GM19372 (cell line): ENCODE measurements around the gene CRYBB1.

Source experiments
- ATAC-seq: cut with Tn5 transposase; IDR thresholded peaks from one replicate; pipeline ENCODE4 v1.9.1; 2021; ENCODE audit warnings: mild to moderate bottlenecking, low read depth, moderate library complexity; ENCODE audit not compliant: unreplicated experiment

Gene CRYBB1

DNA sequence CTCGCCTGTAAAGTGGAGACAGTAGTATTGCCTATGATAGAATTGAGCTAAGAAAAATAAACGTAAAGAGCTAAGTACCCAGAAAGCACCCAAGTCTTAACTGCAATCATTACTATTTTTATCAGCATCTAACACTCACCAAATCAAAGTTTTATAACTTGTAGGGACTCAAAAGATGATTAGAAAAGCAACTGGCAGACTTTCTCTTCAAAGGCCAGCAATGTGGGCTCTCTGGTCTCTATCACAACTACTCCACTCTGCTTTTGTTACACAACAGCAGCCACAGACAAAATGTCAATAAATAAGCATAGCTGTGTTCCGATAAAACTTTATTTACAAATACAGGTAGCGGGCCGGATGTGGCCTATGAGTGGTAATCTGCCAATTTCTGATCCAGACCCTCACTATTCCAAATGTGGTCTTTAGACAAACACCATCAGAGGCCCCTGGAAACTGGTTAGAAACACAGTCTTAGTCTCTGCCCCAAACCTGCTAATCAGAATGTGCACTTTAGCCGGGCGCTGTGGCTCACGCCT, 36.1 kb downstream of the CRYBB1 start:
- no peak for ATAC-seq

DNA sequence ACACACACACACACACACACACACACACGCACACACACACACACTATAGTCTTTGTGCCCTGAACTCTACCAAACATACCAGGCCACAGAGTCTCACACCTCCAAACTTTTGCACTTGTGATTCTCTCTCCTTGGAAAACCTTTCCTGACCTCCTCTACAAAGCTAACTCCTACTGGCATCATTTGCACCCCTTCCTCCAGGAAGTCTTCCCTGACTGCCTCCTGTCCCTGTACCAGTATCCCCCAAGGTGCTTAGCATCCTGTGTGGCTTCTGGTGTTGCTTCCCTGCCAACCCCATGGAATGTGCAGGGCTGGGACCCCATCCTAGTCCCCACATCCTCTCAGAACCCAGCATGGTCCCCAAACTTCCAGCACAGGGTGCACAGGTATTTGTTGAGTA, 36.8 kb downstream of the CRYBB1 start:
- no peak for ATAC-seq

DNA sequence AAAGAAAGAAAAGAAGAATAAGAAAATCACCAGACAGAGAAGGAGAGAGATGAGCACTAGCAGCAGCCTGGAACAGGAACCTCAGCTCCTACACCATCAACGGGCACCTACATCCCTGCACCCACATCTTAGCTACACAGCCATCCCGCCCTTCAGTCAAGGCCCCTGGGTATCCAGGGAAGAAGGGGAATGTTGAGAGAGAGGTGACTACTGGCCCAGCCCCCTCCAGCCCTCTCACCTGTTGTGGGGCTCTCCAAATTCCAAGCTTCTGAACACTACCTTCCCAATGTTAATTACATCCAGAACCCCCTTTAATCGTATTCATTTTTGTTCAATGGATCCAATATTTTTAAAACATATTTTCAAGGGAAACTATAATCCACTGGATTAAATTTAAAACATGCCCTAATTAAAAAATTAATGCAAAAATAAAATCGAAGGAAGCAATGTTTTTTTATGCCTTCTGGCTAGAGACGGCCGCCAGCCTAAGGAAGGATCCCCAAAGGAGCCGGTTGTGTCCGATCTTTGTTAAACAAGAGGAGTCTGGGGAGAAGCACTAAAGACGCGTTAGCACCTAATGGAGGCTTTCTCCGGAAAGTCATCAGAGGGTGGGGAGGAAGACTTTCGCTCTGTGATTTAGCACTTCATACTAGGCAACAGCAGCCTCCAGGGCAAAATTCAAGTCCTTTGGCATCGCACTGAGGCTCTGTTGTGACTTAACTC, 37.4 kb downstream of the CRYBB1 start:
- ATAC-seq, result no peak

GRCh38 chr22:26579331-26579886, 38.4 kb downstream of the CRYBB1 start:
- ATAC-seq, result no peak

- no peak for ATAC-seq
These were observed 40.7 kb downstream of the CRYBB1 start for GRCh38 chr22:26577081-26577480.

GRCh38 chr22:26576026-26576680, 41.7 kb downstream of the CRYBB1 start:
- ATAC-seq, result no peak

DNA sequence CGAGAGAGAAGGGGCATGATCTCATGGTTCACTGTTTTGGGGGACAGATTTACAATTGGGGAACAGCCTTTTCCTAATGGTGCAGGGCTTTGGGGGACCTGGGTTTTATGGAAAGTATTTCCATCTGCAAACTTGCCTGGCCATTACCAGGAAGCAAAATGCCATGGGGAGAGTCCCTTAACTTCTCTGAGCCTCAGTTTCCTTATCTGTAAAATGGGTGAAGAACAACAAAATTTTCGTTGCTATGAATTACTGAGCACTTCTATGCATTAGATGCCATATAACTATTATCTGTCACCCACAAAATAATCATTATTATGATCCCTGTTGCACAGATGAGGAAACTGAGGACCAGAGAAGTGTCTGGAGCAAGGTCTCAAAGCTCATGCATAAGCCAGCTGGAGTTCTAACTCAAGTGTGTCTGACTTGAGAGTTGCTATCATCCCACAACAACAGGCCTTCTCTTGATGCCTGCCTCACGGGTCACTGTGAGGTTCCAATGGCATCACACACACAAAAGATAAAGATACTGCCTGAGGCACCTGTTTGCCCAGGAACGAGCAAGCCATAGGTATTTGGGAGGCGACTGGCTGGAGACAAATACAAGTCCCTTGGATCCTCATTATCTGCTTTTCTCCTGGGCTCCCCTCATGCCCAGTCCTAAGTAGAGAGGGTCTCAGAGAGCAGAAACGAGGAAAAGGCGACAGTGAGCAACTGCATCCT, 43.7 kb downstream of the CRYBB1 start:
- no peak for ATAC-seq

- ATAC-seq, result no peak
These were observed 44.7 kb downstream of the CRYBB1 start for GRCh38 chr22:26573026-26573662.

GRCh38 chr22:26570864-26571525, 46.8 kb downstream of the CRYBB1 start:
- ATAC-seq, result no peak

GRCh38 chr22:26570115-26570514, 47.7 kb downstream of the CRYBB1 start:
- no peak for ATAC-seq

DNA sequence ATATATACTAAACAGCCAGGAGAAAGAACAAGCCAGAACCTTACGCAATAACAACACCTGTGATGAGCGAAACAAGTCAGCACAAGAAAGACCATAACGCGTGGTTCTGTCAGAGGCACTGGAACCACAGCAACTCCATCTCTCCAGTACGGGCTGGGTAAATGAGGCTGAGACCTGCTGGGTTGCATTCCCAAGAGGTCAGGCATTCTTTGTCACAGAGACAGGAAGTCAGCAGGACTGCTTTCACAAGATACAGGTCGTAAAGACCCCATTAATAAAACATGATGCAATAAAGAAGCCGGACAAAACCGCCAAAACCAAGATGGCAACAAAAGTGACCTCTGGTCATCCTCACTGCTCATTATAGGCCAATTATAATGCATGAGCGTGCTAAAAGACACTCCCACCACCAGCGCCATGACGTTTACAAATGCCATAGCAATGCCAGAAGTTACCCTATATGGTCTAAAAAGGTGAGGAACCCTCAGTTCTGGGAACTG, 49.6 kb downstream of the CRYBB1 start:
- no peak for ATAC-seq

- ATAC-seq, result no peak
These were observed 50.2 kb downstream of the CRYBB1 start for GRCh38 chr22:26567610-26568009.

DNA sequence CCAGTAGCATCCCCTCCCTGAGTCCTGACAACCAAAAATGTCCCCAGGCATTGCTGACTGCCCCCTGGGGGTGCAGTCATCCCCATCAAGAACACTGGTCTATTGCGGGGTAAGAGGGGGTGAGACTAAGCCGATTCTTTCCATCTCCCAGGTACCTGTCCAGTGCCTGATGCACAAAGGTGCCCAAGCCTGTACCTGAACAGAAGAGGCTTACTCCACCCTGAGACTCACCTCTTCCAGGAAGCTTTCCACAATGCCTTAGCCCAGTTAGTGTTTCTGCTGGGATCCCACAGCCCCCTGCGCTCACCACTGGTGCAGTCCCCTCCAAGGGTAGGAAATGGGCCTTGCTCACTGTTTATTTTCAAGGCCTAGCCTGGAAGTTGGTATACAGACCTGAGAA, 50.8 kb downstream of the CRYBB1 start:
- no peak for ATAC-seq

DNA sequence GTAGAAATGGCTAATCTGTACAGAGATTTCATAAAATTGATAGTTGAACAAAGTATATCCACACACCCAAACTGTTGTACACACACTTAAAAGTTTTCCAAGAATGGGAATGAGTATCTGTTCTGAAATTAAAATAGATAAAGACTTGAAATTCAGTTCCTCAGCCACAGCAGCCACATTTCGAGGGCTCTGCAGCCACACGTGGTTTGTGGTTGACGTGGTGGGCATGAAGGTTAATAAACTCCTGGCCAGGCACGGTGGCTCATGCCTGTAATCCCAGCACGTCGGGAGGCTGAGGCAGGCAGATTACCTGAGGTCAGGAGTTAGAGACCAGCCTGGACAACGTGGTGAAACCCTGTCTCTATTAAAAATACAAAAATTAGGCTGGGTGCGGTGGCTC, 51.9 kb downstream of the CRYBB1 start:
- no peak for ATAC-seq

- ATAC-seq, result no peak
These were observed 52.6 kb downstream of the CRYBB1 start for GRCh38 chr22:26565181-26565580.

DNA sequence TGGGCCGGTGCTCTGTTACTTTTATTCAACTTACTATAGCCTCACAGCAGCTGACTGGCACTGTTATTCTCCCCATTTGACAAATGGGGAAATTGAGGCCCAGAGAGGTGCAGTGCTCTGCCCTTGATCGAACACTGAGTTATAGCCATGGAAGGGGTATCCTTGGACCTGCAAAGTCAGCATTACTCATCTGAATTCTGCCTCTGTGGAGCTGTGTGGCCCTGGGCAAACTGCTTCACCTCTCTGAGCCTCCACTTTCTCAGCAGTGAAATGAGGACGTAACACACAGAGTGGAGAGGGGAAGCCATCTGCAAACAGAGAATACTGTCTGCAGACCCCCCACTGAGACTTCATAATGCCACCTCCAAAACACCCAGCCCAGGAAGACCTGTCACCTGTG, 53.2 kb downstream of the CRYBB1 start:
- no peak for ATAC-seq

- ATAC-seq, result no peak
These were observed 53.6 kb downstream of the CRYBB1 start for GRCh38 chr22:26564181-26564580.

DNA sequence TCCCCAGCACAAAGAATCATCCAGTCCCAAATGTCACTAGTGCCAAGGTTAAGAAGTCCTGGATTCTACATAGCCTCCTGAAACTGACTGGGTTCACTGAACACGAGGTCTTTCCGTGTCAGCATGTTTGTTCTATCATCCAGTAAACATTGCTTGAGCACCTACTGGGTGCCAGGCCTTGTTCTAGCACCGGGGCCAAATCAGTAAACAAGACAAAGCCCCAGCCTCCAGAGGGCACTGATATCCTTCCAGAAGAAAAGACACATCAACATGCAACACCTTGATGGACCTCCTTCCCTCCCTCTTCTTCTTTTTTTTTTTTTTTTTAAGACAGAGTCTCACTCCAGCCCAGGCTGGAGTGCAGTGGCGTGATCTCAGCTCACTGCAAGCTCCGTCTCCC, 54.8 kb downstream of the CRYBB1 start:
- no peak for ATAC-seq

- ATAC-seq, result no peak
These were observed 55.9 kb downstream of the CRYBB1 start for GRCh38 chr22:26561756-26562417.
